Fibroblast of skin of right biceps (primary cell): Measurements from ENCODE around the gene ULBP3.

ENCODE experiments used
- DNase-seq: peaks from one replicate; pipeline ENCODE4 v3.0.0-alpha.2; 2013

Gene ULBP3

GRCh38 chr6:150068720-150069648, at the start of gene ULBP3:
TSS of gene ULBP3 (minus strand) at chr6:150069121. CDS start at chr6:150069066, 55 bp downstream.
- DNase-seq, result peak; percentile 96

- no peak for DNase-seq
These were observed 49.7 kb upstream of the ULBP3 start for GRCh38 chr6:150118627-150119026.

DNA sequence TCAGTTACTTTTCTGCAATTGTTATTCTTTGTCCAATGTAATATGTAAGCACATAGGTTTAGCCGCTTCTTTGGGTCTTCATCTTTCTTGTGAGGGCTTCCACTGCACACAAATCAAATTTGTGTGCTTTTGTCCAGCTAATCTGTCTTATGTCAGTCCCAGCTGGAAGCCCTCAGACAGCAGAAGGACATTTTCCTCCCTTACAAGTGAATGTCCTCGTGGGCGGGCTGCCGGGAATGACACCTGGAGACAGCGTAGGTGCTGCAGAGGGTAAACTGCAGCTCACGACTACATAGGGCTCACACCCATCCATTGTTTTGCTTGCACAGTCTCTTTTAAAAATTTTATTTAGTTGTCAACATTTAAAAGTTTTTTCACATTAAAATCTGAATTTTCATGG, 49.3 kb upstream of the ULBP3 start:
- DNase-seq, result no peak

DNA sequence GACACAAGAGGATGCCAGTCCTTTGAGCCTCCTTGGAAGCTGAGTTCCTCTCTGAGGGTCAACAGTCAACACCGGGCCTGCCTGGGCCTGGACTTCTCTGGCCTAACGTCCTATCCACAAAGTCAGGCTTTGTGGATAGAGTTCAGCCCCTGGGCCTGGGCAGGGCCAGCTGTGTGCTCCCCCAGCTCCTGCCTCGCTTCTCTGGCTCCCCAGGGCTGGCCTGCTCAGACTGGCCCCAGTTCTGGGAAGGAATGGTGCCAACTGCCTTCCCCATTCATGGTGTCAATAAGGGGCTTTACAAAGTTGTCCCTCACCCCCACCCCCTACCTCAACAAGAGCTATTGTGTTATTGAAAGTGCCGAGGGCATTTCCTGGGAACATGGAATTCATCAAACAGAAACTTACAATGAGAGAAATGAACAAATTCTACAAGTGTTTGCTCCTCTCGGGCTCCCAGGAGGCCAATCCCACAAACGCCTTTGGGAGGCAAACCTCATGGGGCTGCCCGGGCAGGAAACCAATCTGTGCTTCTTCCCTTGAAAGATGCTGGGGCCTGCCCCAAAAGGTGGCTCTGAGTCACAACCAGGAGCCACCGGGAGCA, 47.4 kb upstream of the ULBP3 start:
- DNase-seq, result no peak

GRCh38 chr6:150115769-150116168, 46.8 kb upstream of the ULBP3 start:
- DNase-seq, result no peak

DNA sequence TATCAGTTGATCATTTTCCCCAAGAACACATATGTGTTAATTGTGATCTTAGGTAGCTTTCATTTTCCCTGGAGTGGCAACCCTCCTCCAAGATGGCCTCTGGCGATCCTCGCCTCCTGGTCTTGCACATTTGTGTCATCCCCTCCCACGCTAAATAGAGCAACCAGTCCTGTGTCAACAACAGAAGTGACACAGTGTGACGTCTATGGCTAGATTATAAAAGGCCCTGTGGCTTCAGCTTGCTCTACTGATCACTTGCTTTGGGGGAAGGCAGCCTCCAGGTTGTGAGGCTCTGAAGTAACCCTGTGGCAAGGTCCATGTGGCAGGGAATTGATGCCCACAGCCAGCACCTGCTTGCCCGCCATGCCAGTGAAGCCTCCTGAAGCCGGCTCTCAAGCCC, 43.3 kb upstream of the ULBP3 start:
- no peak for DNase-seq

- no peak for DNase-seq
These were observed 33.9 kb upstream of the ULBP3 start for GRCh38 chr6:150102750-150103270.

DNA sequence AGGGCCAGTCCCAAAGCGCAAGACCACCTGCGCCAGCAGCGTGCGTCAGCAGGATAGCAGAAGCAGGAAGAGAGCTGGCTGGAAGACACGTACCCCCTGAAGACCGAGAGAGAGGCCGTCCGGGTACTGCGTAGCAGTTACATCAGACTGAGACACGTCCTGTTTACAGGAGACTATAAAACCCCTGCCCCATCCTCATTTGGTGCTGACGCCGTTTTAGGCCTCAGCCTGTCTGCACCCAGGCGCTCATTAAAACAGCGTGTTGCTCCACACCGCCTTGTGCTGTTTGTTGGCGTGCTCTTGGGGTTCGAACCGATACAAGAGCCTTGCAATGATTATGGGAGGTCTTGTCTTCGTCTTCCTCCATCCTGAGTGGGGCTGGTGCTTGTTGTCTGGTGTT, 31.8 kb upstream of the ULBP3 start:
- no peak for DNase-seq

DNA sequence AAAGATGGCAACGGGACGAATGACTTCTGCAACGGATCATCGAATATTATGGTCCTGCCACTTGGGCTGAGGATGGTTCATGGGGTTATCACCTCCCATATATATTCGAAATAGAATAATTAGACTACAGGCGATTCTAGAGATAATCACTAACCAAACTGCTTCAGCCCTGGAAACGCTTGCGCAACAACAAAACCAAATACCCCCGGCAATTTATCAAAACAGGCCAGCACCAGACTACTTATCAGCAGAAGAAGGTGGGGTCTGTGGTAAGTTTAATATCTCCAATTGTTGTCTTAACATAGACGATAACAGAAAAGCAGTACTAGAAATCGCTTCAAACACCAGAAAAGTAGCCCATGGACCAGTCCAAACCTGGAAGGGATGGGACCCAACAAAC, 31.0 kb upstream of the ULBP3 start:
- DNase-seq, result no peak

DNA sequence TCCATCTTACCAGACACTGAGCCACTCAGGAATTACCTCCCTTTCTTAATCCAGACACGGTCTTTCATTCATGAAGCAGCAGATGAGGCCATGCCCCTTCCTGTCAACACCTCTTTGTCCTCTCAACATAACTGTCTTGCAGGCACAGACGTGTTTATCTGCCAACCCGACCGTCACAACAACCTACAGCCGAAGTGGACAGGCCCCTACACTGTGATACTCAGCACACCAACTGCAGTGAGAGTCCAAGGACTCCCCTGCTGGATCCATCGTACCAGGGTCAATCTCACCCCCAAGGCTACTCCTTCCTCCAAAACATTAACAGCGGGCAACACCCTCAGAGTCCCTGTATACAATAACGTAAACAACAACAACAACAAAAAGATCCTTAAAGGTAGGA, 30.6 kb upstream of the ULBP3 start:
- DNase-seq, result no peak

DNA sequence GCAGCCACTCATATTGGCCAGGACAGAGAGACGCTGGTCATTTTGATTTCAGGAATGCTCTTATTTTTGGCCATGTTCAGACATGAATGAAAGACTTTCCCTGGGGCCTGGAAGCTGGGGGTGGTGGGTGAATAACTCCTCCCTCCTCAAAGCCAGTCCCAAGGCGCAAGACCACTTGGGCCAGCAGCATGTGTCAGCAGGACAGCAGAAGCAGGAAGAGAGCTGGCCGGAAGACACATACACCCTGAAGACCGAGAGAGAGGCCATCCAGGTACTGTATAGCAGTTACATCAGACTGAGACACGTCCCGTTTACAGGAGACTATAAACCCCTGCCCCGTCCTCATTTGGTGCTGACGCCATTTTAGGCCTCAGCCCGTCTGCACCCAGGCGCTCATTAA, 29.2 kb upstream of the ULBP3 start:
- no peak for DNase-seq

DNA sequence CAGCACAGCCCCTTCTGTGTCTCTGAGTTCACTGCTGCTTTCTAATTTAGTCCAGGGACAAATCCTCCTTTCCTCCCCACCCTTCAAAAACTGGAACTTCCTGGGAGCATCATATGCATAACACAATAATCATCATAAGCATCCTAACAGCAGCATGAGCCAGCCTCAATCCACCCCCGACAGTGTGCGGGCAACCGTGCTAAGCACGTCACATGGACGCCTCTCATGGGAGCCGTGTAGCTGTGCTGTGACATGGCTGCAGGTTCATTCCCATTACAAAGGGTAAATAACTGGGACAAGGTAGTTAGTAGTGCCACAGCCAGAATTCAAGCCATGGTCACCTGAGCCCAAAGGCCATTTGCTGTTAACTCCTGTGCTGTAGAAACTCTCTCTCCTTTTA, 24.5 kb upstream of the ULBP3 start:
- DNase-seq, result no peak

DNA sequence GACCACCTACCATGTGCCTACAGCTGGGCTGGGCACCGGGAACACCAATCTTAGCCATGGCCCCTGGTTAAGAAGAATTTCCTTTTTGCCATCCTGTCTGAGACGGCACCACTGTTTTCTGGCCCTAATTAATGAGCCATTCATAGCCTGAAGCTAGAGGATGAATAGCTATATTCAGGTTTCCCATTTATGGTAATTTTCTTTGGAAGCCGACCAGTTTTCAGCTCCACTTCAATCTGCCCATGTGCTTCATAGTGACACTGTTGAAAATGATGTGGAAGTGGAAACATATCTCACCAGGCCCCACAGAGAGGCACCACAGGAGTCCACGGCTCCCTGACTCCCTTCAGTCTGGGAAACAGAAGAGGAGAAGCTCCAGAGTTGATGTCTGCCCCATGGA, 22.6 kb upstream of the ULBP3 start:
- no peak for DNase-seq

- DNase-seq, result no peak
These were observed 21.4 kb upstream of the ULBP3 start for GRCh38 chr6:150090328-150090727.

GRCh38 chr6:150088481-150089154, 19.7 kb upstream of the ULBP3 start:
- DNase-seq, result no peak

DNA sequence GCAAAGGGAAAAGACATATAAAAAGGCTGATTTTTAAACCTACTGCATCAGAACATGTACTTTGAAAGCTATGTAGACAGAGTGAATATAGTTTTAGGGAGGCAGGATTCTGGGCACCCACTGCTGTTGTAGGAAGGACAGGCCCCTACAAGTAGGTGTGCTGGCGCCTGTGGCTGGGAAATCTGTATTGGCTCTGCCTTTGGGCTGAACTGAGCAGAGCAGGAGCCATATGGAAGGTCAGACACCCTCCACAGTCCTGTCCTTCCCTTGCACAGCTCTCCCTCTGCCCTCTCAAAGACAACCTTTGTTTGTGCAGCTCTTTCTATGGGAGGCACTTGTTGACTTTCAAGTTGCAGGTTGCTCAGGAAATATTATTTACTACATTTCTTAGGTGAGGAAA, 18.4 kb upstream of the ULBP3 start:
- no peak for DNase-seq

GRCh38 chr6:150086026-150086425, 17.1 kb upstream of the ULBP3 start:
- no peak for DNase-seq

- DNase-seq, result no peak
These were observed 15.5 kb upstream of the ULBP3 start for GRCh38 chr6:150084426-150084825.

DNA sequence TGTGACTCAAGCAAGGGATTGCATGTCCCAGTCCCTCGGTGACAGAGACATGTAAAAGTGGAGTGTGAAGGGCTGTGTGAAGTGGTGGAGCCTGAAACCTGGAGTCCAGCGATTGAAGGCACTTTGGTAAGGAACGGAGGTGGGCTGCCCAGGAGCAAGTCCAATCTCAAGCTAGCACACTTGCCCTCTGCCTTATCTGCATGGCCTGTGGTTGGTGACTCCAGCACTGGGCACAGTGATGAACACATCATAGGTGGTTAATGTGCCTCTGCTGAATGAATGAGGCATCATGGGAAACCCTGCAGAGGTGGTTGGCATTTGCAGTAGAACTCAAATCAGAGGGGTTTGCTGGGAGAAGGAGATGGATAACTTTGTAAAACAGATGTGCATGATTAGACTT, 14.9 kb upstream of the ULBP3 start:
- DNase-seq, result no peak

- no peak for DNase-seq
These were observed 12.8 kb upstream of the ULBP3 start for GRCh38 chr6:150081702-150082101.

DNA sequence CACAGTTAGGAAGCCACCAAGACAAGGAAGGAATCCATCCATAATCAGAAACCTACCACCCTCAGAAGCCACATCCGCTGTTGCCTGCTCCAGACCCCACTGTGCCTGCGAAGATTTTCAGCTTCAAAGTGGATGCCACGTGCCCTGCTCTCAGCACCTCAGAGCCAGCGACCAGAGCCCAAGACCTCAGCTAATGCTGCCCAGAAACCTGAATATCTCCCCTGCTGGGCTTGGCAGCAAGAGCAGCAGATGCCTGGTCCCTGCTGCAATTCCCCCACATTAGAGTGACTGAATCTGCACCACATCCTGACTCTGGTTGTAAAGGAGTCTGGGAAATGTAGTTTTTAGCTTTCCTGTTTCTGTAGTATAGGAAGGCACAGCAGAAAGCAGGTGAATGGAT, 10.7 kb upstream of the ULBP3 start:
- DNase-seq, result peak; percentile 37

DNA sequence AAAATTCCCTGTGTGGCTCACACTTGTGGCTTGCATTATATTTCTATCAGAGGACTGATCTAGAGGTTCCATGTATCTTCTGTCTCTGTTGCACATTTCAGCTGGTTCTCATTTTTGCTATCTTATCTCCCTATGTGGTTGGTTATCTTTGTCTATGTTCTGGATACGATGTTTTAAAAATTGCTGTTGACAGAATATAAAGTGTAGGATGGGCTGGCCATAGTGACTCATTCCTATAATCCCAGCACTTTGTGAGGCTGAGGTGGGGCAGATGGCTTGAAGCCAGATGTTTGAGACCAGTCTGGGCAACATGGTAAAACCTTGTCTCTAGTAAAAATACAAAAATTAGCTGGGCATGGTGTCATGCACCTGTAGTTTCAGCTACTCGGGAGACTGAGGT, 9.9 kb upstream of the ULBP3 start:
- peak; percentile 37 for DNase-seq

- DNase-seq, result no peak
These were observed 7.4 kb upstream of the ULBP3 start for GRCh38 chr6:150076196-150076893.
